Right lobe of liver (tissue), 4 donors: ENCODE measurements around the gene ZNF35.

Experiments
- CTCF ChIP-seq, 4 donors: fragments of 200-600 bp in 3 of 4; fragments of 450-650 bp in 1 of 4; IDR thresholded peaks; one replicate each; pipeline versions ENCODE4 v1.5.1 to v1.8.0; 2016 to 2022; ENCODE audit warnings: antibody characterized with exemption in 4 of 4, mild to moderate bottlenecking in 2 of 4
- POLR2A ChIP-seq: fragments of 450-650 bp; IDR thresholded peaks from one replicate; pipeline ENCODE4 v1.6.1; 2017; ENCODE audit warnings: antibody characterized with exemption, mild to moderate bottlenecking
- donor health status: DM: no; HTN: no; CAD: no.
- donor health status: DM: no; HTN: no; CAD: no.
- donor health status: DM: no; HTN: yes; CAD: no.

- TF ChIP-seq CTCF (IDR thresholded peaks at IDR 0.05) (no peak), POLR2A (no peak)
Observed at GRCh38 chr3:44682182-44682896, 33.8 kb downstream of the ZNF35 start.
